GM12864 (cell line): ENCODE results near the gene IMPG2.

Source experiments
- DNase-seq: peaks from one replicate; pipeline ENCODE4 v3.0.0-alpha.2; 2011; ENCODE audit warnings: low read depth
- H3K4me3 ChIP-seq: 2 replicates; pipeline ENCODE4 v1.5.1; 2011; ENCODE audit warnings: mild to moderate bottlenecking, low read depth, low read length, control low read depth
- CTCF ChIP-seq: IDR thresholded peaks from 2 replicates; pipeline ENCODE4 v1.5.1; 2011; ENCODE audit warnings: low read depth, mild to moderate bottlenecking, moderate library complexity, low read length, control low read depth, inconsistent platforms; ENCODE audit errors: missing control alignments

IMPG2 gene

DNA sequence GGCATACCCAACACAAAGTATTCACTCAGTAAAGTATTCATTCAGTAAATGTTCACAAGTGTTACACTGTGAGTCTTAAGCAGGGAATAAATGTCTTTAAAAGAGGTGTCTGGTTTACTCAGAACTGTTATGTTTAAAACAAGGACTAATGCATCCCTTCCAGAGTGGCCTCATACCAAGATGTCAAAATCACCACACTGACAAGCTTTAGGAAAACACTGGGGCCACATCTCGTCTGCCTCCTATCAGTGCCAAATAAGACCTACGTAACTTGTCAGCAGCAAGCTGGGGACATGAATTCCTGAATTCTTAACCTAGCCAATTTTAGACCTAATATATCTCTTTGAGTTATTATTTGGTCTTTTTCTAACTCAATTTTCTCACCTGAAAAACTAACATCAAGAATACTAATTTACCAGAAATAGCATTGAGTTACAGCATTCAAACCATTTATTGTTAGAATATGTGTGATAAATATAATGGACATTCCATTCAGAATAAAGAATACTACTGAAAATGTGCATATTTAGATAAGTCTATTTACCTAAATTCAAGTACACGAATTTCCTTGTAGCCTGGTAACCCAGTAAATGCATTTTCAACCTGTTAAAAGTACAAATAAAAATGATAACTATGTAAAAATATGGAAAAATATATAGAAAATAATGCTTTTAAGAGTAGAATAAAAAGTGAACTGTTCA is 51.3 kb downstream of the IMPG2 start:
- DNase-seq = no peak
- H3K4me3 ChIP-seq = no peak overlapping the region
- TF ChIP-seq CTCF = no peak

DNA sequence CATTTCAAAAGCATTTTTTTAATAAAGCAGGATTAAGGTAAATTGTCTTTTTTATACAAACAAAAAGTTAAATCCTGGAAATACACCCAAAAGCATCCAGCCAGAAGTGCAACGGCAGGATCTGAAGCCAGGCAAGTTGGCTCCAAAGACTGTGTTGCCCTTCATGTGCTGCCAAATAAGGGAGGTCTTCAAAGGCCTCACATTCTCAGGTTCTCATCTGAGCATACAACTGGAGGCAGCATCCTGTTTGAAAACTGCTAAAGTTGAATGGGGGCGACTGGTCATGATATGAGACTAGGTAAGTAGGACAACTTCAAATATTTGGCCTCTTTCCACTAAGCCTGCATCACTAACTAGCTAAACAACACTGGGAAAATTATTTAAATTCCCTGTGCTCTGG is 52.2 kb downstream of the IMPG2 start:
- no peak for DNase-seq
- no peak overlapping the region for H3K4me3 ChIP-seq
- no peak for TF ChIP-seq CTCF

DNA sequence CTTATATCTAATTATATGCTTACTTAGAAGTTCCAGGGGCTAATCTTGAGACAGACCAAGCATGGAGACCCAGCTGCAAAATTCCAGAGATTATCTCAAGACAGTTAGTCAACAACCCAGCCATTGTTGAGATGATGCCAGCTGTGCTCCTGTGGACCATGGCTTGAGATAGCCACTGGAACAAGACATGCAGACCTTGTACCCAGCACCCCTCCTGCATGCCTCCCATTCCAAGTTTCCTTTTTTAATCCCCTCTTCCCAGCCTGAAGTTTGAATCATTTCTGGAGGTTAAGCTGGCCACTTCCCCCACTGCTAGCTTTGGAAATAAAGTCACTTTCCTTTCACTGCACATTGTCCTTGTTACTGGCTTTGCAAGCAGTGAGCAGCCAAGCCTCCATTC is 53.8 kb downstream of the IMPG2 start:
- DNase-seq = no peak
- H3K4me3 ChIP-seq = no peak overlapping the region
- no peak for TF ChIP-seq CTCF

GRCh38 chr3:101266071-101266470 is 54.3 kb downstream of the IMPG2 start:
- TF ChIP-seq CTCF = no peak
- H3K4me3 ChIP-seq = no peak overlapping the region
- DNase-seq = no peak

GRCh38 chr3:101262393-101263240 is 57.8 kb downstream of the IMPG2 start:
- DNase-seq = no peak
- no peak for TF ChIP-seq CTCF
- no peak overlapping the region for H3K4me3 ChIP-seq

DNA sequence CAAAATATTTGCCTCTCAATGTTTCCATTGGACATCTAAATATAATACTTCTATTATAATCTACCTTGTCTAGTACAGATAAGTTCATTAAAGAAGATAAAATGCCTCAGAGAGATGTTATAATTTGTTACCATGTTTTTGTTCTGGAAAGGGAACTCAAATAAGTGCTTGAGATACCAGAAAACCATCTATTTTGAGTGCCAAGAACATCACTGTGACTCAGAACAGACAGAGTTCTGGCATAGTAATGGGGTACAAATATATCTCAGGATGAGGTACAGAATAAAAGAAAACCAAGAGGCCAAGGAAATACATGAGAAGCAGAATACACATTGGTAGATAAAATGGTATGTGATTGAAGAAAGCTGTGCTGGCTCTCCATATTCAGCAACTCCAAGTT is 58.9 kb downstream of the IMPG2 start:
- no peak for TF ChIP-seq CTCF
- no peak overlapping the region for H3K4me3 ChIP-seq
- DNase-seq = no peak
